Prostate gland (tissue), 2 donors: ENCODE results near the gene PXMP4.

Experiments used
- POLR2A ChIP-seq: fragments of 450-650 bp; IDR thresholded peaks from one replicate; pipeline ENCODE4 v1.6.1; 2016; ENCODE audit warnings: antibody characterized with exemption, mild to moderate bottlenecking
- POLR2AphosphoS5 ChIP-seq: sonication (generic); formaldehyde crosslinking; IDR thresholded peaks from one replicate; pipeline ENCODE4 v1.6.1; 2017; ENCODE audit warnings: antibody characterized with exemption
- TF ChIP-seq, protein P1 (sequence below), 4 experiments: fragments of 200-600 bp in 2 of 4; fragments of 450-650 bp in 2 of 4; sonication (generic) in 2 of 4; IDR thresholded peaks; 1 replicate in 3 of 4; 2 replicates in 1 of 4; pipeline ENCODE4 v1.5.1; 2016 to 2019; ENCODE audit warnings: antibody characterized with exemption in 4 of 4, mild to moderate bottlenecking in 2 of 4, moderate library complexity in 2 of 4

DNA sequence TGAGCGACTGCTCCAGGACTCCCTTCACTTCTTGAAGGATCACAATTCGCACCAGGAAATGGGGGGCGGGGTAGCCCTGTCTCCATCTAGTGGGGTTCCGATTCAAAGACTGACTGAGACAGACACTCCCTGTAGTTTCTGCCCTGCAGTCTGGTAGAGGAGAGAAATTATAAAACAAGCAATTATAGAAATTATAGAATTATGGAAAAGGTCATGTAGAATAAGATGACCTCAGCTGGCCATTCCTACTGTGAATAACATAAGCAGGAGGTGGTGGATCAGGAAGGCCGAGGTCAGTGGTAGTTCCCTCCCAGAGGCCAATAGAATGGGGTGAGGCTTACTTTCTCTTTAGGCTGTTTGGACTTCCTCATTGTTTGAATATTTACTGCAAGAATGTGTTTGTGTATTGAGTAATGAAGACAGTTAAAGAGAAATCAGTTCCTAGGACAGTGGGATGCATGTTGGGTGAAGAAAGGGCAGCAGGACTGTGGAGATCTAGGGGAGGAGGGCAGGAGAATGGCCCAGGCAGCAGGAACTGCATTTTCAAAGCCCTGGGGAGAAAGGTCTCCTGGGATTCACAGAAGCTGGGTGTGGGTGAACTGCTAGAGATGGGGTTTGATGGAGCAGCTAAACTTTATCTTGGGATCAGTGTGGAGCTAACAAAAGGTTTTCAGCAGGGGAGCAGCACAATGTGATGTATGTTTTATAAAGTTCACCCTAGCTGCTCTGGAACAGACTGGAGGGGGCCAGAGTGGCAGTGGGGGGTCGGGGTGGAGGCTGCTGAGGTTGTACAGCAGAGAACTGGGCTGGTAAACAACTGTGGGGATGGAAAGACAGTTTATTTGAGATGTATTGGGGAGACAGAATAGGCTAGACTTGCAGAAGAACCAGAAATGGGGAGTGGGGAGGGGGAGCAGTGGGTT, 13.8 kb upstream of the PXMP4 start:
- TF ChIP-seq, protein P1, sequence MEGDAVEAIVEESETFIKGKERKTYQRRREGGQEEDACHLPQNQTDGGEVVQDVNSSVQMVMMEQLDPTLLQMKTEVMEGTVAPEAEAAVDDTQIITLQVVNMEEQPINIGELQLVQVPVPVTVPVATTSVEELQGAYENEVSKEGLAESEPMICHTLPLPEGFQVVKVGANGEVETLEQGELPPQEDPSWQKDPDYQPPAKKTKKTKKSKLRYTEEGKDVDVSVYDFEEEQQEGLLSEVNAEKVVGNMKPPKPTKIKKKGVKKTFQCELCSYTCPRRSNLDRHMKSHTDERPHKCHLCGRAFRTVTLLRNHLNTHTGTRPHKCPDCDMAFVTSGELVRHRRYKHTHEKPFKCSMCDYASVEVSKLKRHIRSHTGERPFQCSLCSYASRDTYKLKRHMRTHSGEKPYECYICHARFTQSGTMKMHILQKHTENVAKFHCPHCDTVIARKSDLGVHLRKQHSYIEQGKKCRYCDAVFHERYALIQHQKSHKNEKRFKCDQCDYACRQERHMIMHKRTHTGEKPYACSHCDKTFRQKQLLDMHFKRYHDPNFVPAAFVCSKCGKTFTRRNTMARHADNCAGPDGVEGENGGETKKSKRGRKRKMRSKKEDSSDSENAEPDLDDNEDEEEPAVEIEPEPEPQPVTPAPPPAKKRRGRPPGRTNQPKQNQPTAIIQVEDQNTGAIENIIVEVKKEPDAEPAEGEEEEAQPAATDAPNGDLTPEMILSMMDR (IDR thresholded peaks at IDR 0.05), result no peak
- TF ChIP-seq POLR2A, result no peak
- peak; percentile 62 for TF ChIP-seq POLR2AphosphoS5
